ENCODE measurements around the gene MERTK. TPM values are rescaled to one million over a fixed set of nuclear protein-coding genes. Genes with fewer than 3 reads are reported as not detected.
"Not testable (repeated sequence)": the region's sequence is repeated elsewhere in the genome, so short reads cannot be mapped to it uniquely, and the experiment has no call there.

The MERTK gene
- polyA plus RNA-seq, 12 donors, result 2.4 to 9.1 (median 4.3) TPM; not detected in 1

DNA sequence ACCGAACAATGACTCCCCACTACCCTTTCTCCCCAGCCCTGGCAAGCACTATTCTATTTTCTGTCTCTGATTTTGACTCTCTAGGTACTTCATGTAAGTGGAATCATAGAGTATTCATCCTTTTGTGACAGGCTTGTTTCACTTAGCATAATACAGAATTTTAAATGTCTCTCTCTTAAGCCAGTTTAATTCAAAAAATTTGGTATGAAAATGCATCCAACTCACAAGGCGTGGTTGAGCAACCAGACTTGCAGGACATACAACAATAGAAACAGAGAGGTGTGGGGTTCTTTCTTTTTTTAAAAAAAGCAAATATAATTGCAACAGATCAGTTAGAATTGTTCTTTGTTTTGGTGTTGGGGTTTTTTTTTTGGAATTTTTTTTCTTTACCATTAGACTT lies 109.1 kb downstream of the MERTK start:
- no peak for DNase-seq

DNA sequence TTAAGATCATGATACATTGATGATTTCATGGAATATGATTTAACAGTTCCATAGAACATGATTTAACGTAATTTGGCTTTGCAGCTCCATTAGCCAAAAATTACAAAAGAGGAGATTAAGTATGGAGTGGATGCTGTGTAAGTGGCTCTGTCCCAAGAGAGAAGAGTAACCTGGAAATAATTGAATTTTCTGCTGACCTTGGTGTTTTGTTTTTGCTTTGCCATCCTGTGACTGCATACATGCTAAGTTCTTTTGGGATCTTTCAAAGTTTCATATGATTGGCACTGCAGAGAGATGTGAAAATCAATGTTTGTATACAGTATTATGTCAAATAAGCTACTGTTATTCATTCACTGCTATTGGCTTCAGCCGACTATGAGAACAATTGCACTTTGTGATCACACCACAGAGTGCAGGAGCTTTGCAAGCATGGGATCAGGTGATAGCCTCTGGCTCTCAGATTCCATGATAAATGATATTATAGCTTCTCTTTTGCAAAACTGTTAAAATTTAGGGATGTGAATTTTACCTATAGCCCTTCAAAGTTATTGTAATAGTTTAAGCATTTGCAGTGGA lies 110.6 kb downstream of the MERTK start:
- DNase-seq, result no peak

DNA sequence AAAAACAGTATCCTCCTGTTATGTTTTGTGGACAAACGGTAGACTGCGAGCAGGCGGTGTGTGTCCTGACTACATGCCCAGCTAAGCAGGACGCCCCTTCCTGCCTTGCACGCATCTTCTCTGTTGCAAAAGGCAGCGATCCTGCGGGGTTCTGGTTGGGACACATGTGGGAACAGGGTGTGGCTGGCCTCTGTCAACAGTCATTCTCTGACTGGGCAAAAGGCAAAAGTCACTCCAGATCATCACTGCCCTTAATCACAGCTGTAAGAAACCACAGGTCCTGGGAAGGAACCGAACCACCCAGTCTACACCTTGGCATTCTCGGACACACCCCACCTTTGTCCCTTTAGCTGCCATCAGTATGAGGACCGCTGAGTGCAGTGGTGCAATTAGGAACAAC lies 112.3 kb downstream of the MERTK start:
- DNase-seq, result no peak

DNA sequence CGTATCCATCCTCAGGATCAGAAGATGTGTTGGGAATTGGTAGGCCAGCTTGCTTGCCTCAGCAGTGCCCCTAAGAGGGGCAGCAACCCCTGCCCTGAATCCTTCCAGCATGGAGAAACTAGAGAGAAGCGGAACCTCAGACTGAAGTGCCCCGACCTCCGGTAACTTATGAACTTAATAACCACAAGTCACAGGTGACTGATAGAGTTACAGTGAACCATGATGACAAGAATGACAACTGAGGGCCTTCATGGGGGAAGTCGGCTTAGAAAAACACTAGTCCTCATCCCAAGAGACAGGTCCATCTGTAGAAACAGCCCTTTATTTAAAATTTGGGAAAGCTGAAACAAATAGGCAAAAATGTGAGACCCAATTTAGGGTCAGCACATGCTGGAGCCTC lies 114.1 kb downstream of the MERTK start:
- DNase-seq, result no peak

DNA sequence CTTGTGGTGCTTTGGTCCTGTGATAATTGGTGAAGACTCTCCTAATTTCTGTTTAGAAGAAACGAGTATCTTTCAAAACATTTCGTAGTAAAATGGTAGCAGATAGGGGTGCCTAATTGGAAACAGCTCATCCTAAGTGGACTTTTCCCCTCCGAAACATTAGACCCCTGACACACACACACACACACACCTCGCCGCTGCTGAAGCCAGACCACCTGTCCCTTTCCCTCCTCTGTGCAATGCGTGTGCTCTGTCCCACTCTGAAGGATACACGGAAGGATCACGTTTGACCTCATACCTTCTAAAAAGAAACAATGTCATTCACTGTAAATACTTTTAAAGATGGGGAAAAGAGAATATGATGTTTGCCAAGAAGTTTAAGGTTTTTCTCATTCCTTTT lies 120.4 kb downstream of the MERTK start:
- DNase-seq, result no peak

DNA sequence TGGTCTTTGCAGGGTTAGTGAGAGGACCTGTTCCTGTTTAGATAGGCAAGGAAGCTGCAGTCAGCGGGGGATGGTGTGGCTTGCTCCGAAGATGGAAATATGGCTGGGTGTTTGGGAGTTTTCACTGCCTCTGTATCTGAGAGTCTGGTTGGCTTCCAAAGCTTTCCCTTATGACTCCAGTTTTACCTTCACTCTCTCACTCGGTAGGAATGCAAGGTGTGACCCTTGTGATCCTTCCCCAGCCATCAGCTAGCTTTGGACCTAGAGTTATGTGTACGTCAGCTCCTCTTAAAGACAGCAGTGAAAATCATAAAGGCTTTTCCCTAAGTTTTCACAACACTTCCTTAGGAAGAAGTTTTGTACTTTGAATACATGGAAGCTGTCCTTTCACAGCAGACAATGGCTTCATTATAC lies 121.2 kb downstream of the MERTK start:
- DNase-seq, result no peak

DNA sequence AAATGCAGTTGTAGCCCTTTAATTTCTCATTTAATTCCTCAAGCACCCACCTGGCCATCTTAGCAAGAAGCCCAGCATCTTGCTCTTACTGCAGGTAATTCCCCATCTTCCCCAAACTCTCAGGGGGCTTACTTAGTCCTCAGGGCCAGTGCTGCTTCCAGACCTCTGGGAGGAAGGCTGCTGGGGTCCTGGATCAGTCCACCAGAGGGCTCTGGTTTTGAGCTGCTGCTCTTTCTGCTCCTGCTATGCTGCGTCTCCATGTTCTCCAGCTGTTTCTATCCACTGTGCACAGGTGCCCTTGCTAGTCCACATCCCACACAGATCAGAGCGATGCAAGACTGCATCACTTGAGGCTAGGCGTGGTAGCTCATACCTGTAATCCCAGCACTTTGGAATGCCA lies 122.2 kb downstream of the MERTK start:
- no peak for DNase-seq

DNA sequence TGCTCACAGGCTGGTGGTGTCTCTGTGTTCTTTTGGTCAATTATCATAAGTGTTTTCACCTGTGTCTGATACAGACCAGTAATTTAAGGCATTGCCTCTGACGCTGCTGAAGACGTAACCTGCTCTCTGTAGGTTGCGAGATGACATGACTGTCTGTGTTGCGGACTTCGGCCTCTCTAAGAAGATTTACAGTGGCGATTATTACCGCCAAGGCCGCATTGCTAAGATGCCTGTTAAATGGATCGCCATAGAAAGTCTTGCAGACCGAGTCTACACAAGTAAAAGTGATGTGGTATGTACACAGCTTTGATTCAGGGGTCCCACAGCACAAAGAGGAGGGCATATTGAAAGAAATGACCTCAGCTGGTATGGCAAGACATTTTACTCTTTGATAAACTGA lies 122.9 kb downstream of the MERTK start:
- DNase-seq, result no peak

DNA sequence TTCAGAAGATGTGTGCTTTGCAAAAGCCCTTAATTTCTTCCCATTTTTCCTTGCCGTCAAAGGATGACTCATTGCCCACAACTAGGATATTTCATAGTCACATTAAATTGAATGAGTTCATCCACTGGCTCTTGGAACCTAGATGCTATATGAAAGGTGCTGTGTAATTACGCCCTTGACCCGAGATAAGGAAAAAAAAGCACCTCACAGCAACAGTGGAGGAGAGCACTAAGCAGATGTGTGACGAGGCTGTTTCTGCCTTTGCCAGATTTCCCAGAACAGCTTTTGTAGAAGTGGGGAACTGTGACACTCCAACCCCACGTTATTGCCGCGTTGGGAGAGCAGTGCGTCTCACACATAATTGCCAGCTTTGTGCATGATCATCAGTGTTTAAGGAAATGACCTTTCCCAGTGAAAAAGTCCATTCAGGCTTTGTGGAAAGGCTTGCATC lies 123.4 kb downstream of the MERTK start:
- DNase-seq, result no peak

DNA sequence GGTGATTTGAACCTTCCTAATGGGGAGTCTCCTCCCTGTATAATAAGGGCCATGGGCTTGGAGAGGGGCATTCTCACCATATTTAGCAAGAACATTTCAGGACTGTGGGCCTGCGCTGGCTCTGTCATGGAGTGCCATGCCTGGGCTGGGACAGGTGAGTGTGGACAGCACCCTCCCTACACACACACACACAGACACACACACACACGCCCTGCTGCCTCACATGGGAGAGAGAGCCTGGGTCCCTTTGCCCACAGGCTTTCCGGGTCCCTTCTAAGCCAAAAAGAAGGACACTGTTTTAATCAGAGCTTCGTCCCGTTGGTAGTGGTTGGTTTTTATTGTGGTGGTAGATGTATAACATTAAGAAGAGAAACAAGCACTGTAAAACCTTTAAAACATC lies 125.3 kb downstream of the MERTK start:
- DNase-seq, result no peak

DNA sequence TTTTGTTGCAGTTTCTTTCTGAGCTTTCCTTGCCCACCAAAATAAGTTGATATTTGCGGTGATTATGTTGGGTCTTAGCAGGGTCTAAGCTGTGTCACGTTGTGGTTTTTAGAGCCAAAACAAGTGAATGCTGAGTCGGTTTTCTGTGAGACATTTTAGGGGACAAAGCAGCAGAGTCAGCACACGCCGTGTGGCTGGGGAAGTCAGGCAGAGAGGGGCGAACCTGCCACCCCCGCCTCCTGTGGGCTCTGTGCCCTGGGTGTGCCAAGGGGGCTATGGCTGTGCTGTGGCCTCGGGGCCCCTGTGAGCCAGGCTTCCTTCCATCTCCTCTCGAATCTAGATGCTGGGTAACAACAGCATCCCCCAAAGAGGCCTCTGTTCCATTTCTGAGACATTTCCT lies 125.8 kb downstream of the MERTK start:
- DNase-seq, result no peak

DNA sequence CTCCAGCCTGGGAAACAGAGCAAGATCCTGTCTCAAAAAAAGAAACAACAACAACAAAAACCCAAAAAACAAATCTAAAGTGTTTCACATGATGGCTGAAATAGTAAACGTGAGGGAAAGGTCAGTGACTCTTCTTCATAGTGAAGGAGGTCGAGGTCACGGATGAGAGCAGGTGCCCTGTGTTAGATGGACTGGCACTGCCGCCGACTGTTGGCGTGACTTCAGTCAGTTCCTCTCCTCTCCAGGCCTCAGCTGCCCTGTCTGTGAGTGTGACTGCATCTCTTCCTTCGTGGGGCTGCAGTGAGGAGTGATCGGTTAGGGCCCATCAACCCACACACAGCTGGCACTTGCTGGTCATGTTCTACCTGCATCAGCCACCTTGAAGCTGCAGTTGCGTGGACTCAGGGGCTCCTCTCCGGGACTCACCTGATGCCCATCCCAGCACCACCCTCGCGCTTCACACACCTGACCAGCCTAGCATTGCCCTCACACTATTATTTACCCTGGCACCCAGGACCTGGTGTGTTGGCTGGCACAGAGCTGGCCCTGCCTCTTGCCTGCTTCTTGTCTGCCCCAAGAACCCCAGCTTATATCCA lies 126.6 kb downstream of the MERTK start:
- no peak for DNase-seq

DNA sequence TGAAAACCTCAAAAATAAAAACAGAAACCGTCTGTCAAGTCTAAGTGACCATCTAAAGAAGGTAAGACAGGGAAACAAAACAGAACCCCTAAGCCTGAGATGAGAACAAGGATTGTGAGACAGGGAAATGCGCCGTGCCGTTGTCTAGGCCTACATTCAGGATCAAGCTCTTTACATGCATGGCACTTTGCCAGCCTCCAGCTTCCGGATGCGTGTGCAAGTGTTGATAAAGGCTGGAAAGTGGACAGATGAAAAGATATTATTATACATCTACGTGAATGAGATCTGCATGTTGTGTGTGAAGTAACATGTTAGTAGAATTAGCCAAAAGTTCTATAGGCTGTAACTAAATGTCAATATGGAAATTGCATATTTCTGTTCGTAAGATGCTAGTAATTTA lies 128.1 kb downstream of the MERTK start:
- DNase-seq, result no peak

DNA sequence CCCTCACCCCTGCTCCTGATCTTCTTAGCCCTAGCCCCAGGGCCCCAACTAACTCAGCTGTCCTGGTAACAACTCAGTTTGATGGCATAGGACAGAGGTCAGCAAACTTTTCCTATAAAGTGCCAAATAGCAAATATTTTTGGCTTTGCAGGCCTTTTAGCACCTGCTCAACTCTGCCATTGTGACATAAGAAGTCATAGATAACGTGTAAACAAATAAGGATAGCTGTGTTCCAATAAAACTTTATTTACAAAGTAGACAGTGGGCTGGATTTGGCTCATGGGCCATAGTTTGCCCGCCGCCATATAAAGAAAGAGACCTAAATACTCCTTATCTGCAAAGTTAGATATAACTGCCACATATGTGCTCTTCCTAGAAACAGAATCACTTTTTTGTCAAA lies 129.4 kb downstream of the MERTK start:
- no peak for DNase-seq

DNA sequence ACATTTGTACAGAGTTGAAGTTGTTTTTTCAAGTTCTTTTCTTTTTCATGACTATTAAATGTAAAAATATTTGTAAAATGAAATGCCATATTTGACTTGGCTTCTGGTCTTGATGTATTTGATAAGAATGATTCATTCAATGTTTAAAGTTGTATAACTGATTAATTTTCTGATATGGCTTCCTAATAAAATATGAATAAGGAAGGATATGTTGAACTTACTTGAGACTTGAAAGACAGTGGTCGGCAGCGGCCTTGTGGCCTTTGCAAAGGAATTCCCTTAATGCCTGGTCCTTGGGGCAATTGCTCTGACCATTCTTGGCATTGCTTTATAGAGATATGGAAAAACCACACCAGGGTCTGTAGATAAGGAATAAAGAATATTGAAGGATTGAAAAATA lies 130.8 kb downstream of the MERTK start:
- DNase-seq, result no peak

DNA sequence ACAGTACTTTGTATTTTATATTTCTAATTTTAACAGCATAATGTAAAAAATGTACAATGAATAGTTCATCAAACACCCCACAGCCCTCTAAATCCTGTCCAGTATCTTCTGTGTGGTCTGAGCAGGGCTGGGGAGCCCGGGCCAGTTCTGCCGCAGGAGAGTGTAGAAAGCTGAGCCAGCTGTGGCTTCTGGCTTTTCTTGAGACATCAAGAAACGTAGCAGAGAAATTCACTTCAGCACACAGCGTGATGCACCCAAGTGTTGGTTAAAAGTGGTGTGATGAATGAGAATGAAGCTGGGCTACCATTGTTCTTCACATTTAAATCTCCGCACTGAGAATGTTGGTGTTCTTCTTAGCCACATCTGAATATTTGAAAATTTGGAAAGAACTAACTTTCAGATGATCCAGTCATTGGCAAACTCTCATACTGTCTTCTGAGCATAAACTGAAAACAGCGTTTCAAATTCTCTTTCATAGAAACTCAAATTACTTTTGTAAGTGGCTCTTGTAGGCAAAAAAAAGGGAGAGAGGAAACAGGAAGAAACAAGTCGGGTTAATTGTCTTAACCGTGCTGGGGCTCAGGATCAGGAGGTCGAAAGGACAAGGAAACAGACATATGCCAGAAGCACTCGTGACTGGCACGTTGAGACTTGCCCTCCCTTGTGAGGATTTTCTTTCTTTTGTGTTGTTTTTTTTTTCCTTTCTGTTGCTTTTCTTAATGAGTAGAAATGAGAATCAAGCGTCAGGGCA lies 133.2 kb downstream of the MERTK start:
- peak; percentile 31 for DNase-seq

DNA sequence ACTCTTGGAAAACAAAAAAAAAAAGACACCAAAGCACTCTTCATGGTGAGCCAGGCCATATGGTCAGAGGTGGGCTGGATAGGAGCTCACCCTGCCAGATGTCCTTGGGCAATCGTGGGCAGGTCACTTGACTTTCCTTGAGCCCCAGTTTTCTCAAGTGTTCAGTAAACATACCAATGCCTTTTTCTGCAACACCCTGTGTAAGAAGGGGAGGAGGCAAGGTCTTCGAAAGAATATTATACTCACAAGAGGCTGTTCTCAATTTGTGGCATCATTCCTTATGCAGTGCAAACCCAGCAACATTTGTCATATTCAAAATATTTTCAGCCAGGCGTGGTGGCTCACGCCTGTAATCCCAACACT lies 133.8 kb downstream of the MERTK start:
- no peak for DNase-seq

DNA sequence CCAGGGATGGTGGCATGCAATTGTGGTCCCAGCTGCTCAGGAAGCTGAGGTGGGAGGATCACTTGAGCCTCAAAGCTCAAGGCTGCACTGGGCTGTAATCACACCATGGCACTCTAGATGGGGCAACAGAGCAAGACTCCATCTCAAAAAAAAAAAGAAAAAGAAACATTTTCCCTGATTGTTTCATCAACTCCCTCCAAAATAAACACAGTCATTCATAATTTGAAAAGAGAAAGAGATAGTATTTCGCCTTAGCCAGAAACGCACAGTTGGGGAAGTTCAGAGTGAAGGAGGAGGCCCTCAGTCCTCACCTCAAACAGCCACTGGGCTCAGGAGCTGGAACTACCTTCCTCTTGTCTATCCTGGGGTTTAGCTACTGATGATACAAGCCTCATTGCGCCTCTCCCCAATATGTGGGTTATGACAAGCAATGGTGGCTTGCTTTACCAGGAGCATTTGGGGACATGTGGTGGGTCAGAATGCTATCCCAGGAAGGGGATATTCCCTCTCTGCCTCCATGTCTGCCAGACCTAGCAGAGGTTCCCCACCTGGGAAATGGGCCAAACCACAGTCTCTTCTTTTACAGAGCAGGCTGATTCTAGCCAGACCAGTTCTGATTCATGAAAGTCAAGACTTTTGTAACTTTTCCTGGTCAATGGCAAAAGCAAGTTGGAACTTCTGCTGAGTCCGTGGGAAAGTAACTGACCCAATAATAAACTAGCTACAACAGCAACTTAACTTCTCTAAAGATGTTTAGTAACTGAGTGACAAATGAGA lies 134.5 kb downstream of the MERTK start:
- DNase-seq, result no peak

DNA sequence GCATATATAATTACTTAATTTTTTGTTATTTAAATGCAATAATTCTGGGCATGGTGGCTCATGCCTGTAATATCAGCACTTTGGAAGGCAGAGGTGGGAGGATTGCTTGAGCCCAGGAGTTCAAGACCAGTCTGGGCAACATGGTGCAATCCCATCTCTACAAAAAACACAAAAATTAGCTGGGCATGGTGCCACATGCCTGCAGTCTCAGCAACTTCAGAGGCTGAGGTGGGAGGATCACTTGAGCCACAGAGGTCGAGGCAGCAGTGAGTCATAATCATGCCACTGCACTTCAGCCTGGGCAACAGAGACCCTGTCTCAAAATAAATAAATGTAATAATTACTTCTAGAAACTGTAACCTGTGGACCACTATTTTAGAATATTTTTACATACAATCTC lies 135.2 kb downstream of the MERTK start:
- no peak for DNase-seq

DNA sequence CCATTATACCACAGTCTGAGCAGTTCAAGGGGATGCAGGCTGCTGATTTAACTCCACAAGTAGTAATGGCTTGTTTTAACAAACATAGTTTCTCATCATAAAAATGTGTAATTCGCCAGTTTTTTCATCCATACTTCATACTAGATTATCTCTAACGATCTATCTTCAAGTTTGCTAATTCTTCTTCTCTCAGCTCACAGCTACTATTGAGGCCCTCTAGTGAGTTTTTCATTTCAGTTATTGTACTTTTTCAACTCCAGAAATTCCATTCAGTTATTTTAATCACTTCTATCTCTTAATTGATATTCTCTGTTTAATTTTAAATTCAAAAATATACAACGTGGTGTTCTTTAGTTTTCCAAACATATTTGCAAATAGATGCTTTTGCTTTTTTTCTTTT lies 136.5 kb downstream of the MERTK start:
- no peak for DNase-seq

DNA sequence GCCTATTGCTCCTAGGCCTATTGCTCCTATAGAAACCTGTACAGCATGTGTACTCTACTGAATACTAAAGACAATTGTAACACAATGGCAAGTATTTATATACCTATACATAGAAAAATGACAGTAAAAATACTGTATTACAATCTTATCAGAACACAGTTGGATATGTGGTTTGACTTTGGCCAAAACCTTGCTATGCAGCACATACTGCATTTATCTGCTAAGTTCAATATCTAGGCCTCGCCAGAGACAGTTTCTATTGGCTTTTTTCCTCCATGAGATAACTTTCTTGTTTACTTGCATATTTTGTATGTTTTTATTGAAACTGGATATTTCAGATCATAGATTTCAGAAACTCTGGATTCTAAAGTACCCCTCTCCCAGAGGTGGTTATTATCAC lies 137.4 kb downstream of the MERTK start:
- DNase-seq, result no peak

DNA sequence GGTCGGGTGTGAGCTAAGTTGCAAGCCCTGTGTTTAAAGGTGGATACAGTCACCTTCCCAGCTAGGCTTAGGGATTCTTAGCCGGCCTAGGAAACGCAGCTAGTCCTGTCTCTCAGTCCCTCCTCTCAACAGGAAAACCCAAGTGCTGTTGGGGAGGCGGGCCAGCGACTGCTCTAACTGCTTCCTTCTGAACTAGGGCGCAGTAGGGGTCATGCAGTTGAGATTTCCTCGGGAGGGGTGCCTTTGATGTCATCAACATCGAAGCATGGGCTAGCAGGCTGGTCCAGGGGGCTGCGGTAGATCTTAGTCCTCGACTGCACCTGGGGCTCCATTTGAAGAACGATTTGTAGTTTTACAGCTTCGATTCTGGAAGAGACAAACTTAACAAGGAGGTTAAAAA lies 141.1 kb downstream of the MERTK start:
- not testable (repeated sequence) for DNase-seq

DNA sequence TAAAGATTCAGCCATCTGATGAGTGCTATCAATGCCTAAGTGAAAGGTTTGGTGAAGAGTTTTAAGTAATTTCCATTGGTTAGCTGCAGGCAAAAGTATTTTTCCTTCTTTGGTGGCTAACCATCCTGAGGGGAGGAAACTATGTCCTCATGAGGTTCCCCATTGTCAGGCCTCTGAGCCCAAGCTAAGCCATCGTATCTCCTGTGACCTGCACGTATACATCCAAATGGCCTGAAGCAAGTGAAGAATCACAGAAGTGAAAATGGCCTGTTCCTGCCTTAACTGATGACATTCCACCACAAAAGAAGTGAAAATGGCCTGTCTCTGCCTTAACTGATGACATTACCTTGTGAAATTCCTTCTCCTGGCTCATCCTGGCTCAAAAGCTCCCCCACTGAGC lies 141.7 kb downstream of the MERTK start:
- not testable (repeated sequence) for DNase-seq

Measured in muscle of arm (tissue), 12 donors.